Chondrocyte (in vitro differentiated cells): ENCODE measurements around the gene TMEM91. TPM values are rescaled to one million over a fixed set of nuclear protein-coding genes. Genes with fewer than 3 reads are reported as not detected.

Experiments used
- DNase-seq: peaks from one replicate; pipeline ENCODE4 v3.0.0; 2021; ENCODE audit warnings: mixed read lengths, low spot score
- H3K27ac Mint-ChIP-seq: one replicate; pipeline ENCODE4 v1.8.0; 2021; ENCODE audit warnings: mild to moderate bottlenecking, moderate library complexity, mixed read lengths; ENCODE audit not compliant: unreplicated experiment
- H3K27me3 Mint-ChIP-seq: 2 replicates; pipeline ENCODE4 v1.8.0; 2021; ENCODE audit warnings: low read depth, mixed read lengths
- H3K36me3 Mint-ChIP-seq: 2 replicates; pipeline ENCODE4 v1.8.0; 2021; ENCODE audit warnings: low read depth, mixed read lengths
- H3K4me1 Mint-ChIP-seq: 2 replicates; pipeline ENCODE4 v1.8.0; 2021; ENCODE audit warnings: low read depth, mild to moderate bottlenecking, mixed read lengths
- H3K4me3 Mint-ChIP-seq: one replicate; pipeline ENCODE4 v1.8.0; 2021; ENCODE audit warnings: mild to moderate bottlenecking, moderate library complexity, mixed read lengths; ENCODE audit not compliant: unreplicated experiment
- H3K9me3 Mint-ChIP-seq: 2 replicates; pipeline ENCODE4 v1.8.0; 2021; ENCODE audit warnings: low read depth, mixed read lengths
- total RNA-seq: library from RNA; stranded (reverse); gene quantifications from 3 replicates; pipeline ENCODE4 v1.2.1, GENCODE V29; 2021
- TF ChIP-seq, protein P1 (sequence below): fragments of 200-600 bp; sonication (generic); IDR thresholded peaks from 2 replicates; pipeline ENCODE4 v1.5.0; 2021; ENCODE audit warnings: antibody characterized with exemption, mild to moderate bottlenecking, moderate library complexity

TMEM91 gene
- total RNA-seq, 1 donor from 2014 or later, result 4.8 TPM

GRCh38 chr19:41398050-41398418, 21.7 kb downstream of the TMEM91 start:
- DNase-seq, result no peak
- TF ChIP-seq, protein P1, sequence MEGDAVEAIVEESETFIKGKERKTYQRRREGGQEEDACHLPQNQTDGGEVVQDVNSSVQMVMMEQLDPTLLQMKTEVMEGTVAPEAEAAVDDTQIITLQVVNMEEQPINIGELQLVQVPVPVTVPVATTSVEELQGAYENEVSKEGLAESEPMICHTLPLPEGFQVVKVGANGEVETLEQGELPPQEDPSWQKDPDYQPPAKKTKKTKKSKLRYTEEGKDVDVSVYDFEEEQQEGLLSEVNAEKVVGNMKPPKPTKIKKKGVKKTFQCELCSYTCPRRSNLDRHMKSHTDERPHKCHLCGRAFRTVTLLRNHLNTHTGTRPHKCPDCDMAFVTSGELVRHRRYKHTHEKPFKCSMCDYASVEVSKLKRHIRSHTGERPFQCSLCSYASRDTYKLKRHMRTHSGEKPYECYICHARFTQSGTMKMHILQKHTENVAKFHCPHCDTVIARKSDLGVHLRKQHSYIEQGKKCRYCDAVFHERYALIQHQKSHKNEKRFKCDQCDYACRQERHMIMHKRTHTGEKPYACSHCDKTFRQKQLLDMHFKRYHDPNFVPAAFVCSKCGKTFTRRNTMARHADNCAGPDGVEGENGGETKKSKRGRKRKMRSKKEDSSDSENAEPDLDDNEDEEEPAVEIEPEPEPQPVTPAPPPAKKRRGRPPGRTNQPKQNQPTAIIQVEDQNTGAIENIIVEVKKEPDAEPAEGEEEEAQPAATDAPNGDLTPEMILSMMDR, result no peak
- no peaks in the 10 kb centered on the region for H3K27me3 Mint-ChIP-seq
- no peaks in the 10 kb centered on the region for H3K9me3 Mint-ChIP-seq
- peak overlapping the region; percentile 98 for H3K4me3 Mint-ChIP-seq
- H3K27ac Mint-ChIP-seq, result peak overlapping the region; percentile 99
- no peaks in the 10 kb centered on the region for H3K36me3 Mint-ChIP-seq
- peaks cover 35% of the 10 kb centered on the region for H3K4me1 Mint-ChIP-seq

DNA sequence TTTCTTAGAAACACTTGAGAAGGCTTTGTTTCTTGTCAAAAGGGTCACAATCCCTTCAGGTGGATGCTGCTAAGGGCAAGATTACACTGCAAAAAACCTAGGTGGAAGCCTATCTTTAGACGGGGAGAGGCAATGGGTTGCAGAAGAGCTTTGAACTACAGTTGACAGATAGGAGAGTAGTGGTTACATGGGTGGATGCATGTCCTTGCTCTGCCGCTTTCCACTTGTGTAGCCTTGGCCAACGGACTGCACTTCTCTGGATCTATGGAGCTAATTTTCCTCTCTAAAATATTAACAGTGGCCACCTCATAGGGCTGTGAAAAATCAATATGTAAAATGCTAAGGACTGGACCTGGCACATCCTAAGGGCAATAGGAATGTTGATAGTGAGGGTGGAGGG, 22.3 kb downstream of the TMEM91 start:
- no peaks in the 10 kb centered on the region for H3K27me3 Mint-ChIP-seq
- no peak for DNase-seq
- no peak overlapping the region for H3K27ac Mint-ChIP-seq
- TF ChIP-seq, protein P1, result no peak
- H3K9me3 Mint-ChIP-seq, result no peaks in the 10 kb centered on the region
- H3K36me3 Mint-ChIP-seq, result no peaks in the 10 kb centered on the region
- H3K4me3 Mint-ChIP-seq, result peak overlapping the region; percentile 98
- H3K4me1 Mint-ChIP-seq, result peaks cover 35% of the 10 kb centered on the region

- Mint-ChIP-seq H3K36me3 (no peaks in the 10 kb centered on the region), H3K27ac (no peak overlapping the region), H3K4me3 (peak overlapping the region; percentile 98), H3K4me1 (peaks cover 35% of the 10 kb centered on the region), H3K9me3 (no peaks in the 10 kb centered on the region), H3K27me3 (no peaks in the 10 kb centered on the region)
- DNase-seq, result no peak
- TF ChIP-seq, protein P1, result no peak
Measured at GRCh38 chr19:41399091-41399490, 22.8 kb downstream of the TMEM91 start.

DNA sequence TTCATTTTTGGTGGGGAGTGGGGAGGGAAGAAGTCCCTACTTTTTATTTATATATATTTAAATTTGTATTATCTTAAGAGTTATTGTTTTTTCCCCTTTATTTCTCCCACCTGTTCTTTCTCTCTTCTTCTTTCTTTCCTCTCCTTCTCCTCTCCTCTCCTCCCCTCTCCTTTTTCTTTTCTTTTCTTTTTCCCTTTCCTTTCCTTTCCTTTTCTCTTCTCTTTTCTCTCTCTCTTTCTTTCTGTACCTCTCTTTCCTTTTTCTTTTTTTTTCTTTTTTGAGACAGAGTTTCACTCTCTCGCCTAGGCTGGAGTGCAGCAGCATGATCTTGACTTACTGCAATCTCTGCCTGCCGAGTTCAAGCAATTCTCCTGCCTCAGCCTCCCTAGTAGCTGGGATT, 23.2 kb downstream of the TMEM91 start:
- no peaks in the 10 kb centered on the region for H3K27me3 Mint-ChIP-seq
- peaks cover 35% of the 10 kb centered on the region for H3K4me1 Mint-ChIP-seq
- DNase-seq, result no peak
- H3K27ac Mint-ChIP-seq, result no peak overlapping the region
- TF ChIP-seq, protein P1, result no peak
- no peak overlapping the region for H3K4me3 Mint-ChIP-seq
- no peaks in the 10 kb centered on the region for H3K36me3 Mint-ChIP-seq
- H3K9me3 Mint-ChIP-seq, result no peaks in the 10 kb centered on the region

GRCh38 chr19:41401483-41401882, 25.1 kb downstream of the TMEM91 start:
- Mint-ChIP-seq H3K36me3 (no peaks in the 10 kb centered on the region), H3K4me3 (no peak overlapping the region), H3K27me3 (no peaks in the 10 kb centered on the region), H3K4me1 (peaks cover 25% of the 10 kb centered on the region), H3K27ac (no peak overlapping the region), H3K9me3 (no peaks in the 10 kb centered on the region)
- DNase-seq, result no peak
- TF ChIP-seq, protein P1, result no peak
